ENCODE data around the gene PLXNA2. TPM values are rescaled to one million over a fixed set of nuclear protein-coding genes. Genes with fewer than 3 reads are reported as not detected.

The PLXNA2 gene
- total RNA-seq, 1 donor from 2014 or later: 14.1 TPM

DNA sequence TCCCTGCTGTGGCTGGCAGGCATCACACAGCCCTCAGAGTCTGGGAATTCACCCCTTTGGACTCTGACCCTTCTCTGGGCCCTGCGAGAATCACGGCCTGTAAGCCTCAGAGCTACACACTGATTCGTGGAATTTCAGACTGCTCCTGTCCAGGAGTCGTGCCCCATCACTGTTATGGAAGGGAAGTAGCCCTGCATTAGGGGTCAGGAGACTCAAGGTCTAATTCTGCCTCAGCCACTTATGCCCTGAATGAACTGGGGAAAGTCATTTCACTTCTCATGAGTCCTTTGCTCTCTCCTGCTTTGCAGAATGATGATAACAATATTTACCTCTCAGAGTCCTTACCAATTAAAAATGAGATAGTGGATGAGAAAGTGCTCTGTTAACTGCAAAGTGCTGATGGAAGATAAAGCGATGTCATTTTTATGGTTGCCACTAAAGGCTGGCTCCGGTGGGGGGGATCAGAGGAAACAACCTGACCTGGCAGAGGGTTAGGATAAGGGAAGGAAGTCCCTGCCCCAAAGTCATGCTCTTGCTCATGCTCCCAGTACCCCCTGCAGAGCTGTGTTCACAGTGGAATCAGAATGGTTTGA lies 184.7 kb downstream of the PLXNA2 start:
- Histone ChIP-seq H3K4me3 (ENCODE audit: low read length in 3 of 3) (no peak overlapping the region), H3K9me3 (ENCODE audit: control insufficient read depth in 3 of 3, low read length in 3 of 3) (no peaks in the 10 kb centered on the region), H3K27ac (ENCODE audit: low read depth, low read length) (no peak overlapping the region), H3K4me1 (ENCODE audit: control insufficient read depth in 3 of 3, insufficient read depth in 3 of 3, low read length in 3 of 3) (peaks cover 12 to 25% (median 16%) of the 10 kb centered on the region in 3 donors), H3K27me3 (ENCODE audit: control insufficient read depth in 3 of 3, insufficient read depth in 3 of 3, low read length in 3 of 3) (no peaks in the 10 kb centered on the region), H3K9ac (ENCODE audit: low read depth in 1 of 3, low read length in 3 of 3) (no peak overlapping the region), H3K36me3 (ENCODE audit: control insufficient read depth in 3 of 3, insufficient read depth in 3 of 3, low read length in 3 of 3) (peaks cover 8 to 22% (median 18%) of the 10 kb centered on the region in 3 donors)

DNA sequence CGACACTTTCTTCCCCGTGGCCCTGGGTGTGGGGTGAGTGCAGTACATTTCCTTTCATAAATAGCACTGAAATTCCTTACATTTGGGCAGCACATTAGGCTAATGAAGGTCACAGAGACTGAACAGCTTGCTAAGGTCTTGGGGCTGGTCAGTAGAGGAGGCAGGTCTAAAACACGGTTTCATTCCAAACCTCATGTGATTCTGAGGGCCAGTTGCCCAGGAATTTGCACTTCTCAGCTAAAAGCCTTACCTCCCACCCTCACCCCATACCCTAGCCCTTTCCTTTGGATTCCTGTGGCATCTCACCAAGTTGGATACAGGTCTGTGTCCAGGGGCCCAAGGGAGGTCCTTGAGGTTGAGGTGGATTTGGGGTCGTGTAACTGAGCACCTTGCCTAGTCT lies 185.4 kb downstream of the PLXNA2 start:
- H3K4me3 ChIP-seq (ENCODE audit: low read length in 3 of 3): no peak overlapping the region
- no peaks in the 10 kb centered on the region for H3K27me3 ChIP-seq (ENCODE audit: control insufficient read depth in 3 of 3, insufficient read depth in 3 of 3, low read length in 3 of 3)
- H3K36me3 ChIP-seq (ENCODE audit: control insufficient read depth in 3 of 3, insufficient read depth in 3 of 3, low read length in 3 of 3): peaks cover 16 to 25% (median 24%) of the 10 kb centered on the region in 3 donors
- no peak overlapping the region for H3K27ac ChIP-seq (ENCODE audit: low read depth, low read length)
- no peaks in the 10 kb centered on the region for H3K9me3 ChIP-seq (ENCODE audit: control insufficient read depth in 3 of 3, low read length in 3 of 3)
- H3K4me1 ChIP-seq (ENCODE audit: control insufficient read depth in 3 of 3, insufficient read depth in 3 of 3, low read length in 3 of 3): peaks cover 12 to 22% (median 21%) of the 10 kb centered on the region in 3 donors
- no peak overlapping the region for H3K9ac ChIP-seq (ENCODE audit: low read depth in 1 of 3, low read length in 3 of 3)

- Histone ChIP-seq H3K36me3 (ENCODE audit: control insufficient read depth in 3 of 3, insufficient read depth in 3 of 3, low read length in 3 of 3) (peaks cover 20 to 29% (median 27%) of the 10 kb centered on the region in 3 donors), H3K27me3 (ENCODE audit: control insufficient read depth in 3 of 3, insufficient read depth in 3 of 3, low read length in 3 of 3) (no peaks in the 10 kb centered on the region), H3K9me3 (ENCODE audit: control insufficient read depth in 3 of 3, low read length in 3 of 3) (no peaks in the 10 kb centered on the region), H3K9ac (ENCODE audit: low read depth in 1 of 3, low read length in 3 of 3) (no peak overlapping the region), H3K4me1 (ENCODE audit: control insufficient read depth in 3 of 3, insufficient read depth in 3 of 3, low read length in 3 of 3) (peaks cover 10 to 19% (median 19%) of the 10 kb centered on the region in 3 donors), H3K27ac (ENCODE audit: low read depth, low read length) (no peak overlapping the region), H3K4me3 (ENCODE audit: low read length in 3 of 3) (no peak overlapping the region)
These were observed 185.9 kb downstream of the PLXNA2 start for GRCh38 chr1:208058267-208058666.

GRCh38 chr1:208057056-208057455 lies 187.1 kb downstream of the PLXNA2 start:
- Histone ChIP-seq H3K36me3 (ENCODE audit: control insufficient read depth in 3 of 3, insufficient read depth in 3 of 3, low read length in 3 of 3) (peaks cover 30 to 41% (median 35%) of the 10 kb centered on the region in 3 donors), H3K9ac (ENCODE audit: low read depth in 1 of 3, low read length in 3 of 3) (no peak overlapping the region), H3K9me3 (ENCODE audit: control insufficient read depth in 3 of 3, low read length in 3 of 3) (no peaks in the 10 kb centered on the region), H3K4me3 (ENCODE audit: low read length in 3 of 3) (no peak overlapping the region), H3K27ac (ENCODE audit: low read depth, low read length) (no peak overlapping the region), H3K27me3 (ENCODE audit: control insufficient read depth in 3 of 3, insufficient read depth in 3 of 3, low read length in 3 of 3) (no peaks in the 10 kb centered on the region), H3K4me1 (ENCODE audit: control insufficient read depth in 3 of 3, insufficient read depth in 3 of 3, low read length in 3 of 3) (peaks cover 2 to 8% (median 6%) of the 10 kb centered on the region in 3 donors)

DNA sequence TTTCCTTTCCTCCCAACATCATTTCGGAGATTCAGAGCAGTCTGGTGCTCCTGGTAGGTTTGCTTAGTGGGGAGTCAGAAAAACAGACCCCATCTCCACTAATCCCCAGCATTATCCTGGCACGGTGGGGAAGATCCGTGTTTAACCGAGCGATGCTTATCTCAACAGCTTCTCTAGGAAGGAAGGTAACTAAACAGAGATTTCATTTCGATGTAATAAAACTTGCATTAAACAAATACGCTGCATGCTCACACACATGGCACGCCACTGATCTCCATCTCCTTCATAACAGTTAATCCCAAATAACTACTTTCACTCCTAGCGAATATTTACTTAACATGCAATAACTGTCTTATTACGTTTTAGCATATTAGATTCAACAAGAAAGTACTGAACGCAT lies 188.6 kb downstream of the PLXNA2 start:
- Histone ChIP-seq H3K36me3 (ENCODE audit: control insufficient read depth in 3 of 3, insufficient read depth in 3 of 3, low read length in 3 of 3) (peaks cover 39 to 54% (median 43%) of the 10 kb centered on the region in 3 donors), H3K4me3 (ENCODE audit: low read length in 3 of 3) (no peak overlapping the region), H3K27me3 (ENCODE audit: control insufficient read depth in 3 of 3, insufficient read depth in 3 of 3, low read length in 3 of 3) (no peaks in the 10 kb centered on the region), H3K4me1 (ENCODE audit: control insufficient read depth in 3 of 3, insufficient read depth in 3 of 3, low read length in 3 of 3) (peaks cover 0 to 6% (median 6%) of the 10 kb centered on the region in 3 donors), H3K27ac (ENCODE audit: low read depth, low read length) (no peak overlapping the region), H3K9me3 (ENCODE audit: control insufficient read depth in 3 of 3, low read length in 3 of 3) (no peaks in the 10 kb centered on the region), H3K9ac (ENCODE audit: low read depth in 1 of 3, low read length in 3 of 3) (no peak overlapping the region)

DNA sequence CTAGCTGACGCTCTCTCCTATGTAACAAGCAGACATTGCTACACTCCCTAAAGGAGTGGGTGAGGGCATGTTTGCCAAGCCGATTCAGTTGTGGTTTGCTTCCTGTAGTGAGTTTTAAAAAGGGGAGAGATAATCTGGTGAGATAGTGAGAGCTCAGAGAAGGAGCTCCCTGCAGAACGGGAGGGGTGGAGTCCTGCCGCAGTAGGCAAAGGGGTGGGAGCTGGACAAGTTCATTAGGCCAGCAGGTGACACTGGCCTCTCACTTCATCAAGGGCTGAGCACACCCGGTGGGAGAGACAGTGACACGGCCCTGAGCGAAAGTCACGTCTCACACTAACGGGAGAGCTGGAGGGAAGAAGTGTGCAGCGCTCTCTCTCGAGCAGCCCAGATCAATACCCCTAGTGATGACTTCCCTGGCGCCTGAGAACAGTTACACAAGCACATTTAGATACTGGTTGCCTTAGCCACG lies 189.2 kb downstream of the PLXNA2 start:
- Histone ChIP-seq H3K9me3 (ENCODE audit: control insufficient read depth in 3 of 3, low read length in 3 of 3) (no peaks in the 10 kb centered on the region), H3K36me3 (ENCODE audit: control insufficient read depth in 3 of 3, insufficient read depth in 3 of 3, low read length in 3 of 3) (peaks cover 35 to 57% (median 43%) of the 10 kb centered on the region in 3 donors), H3K9ac (ENCODE audit: low read depth in 1 of 3, low read length in 3 of 3) (no peak overlapping the region), H3K27ac (ENCODE audit: low read depth, low read length) (no peak overlapping the region), H3K27me3 (ENCODE audit: control insufficient read depth in 3 of 3, insufficient read depth in 3 of 3, low read length in 3 of 3) (no peaks in the 10 kb centered on the region), H3K4me1 (ENCODE audit: control insufficient read depth in 3 of 3, insufficient read depth in 3 of 3, low read length in 3 of 3) (peaks cover 0 to 6% (median 6%) of the 10 kb centered on the region in 3 donors), H3K4me3 (ENCODE audit: low read length in 3 of 3) (no peak overlapping the region)

DNA sequence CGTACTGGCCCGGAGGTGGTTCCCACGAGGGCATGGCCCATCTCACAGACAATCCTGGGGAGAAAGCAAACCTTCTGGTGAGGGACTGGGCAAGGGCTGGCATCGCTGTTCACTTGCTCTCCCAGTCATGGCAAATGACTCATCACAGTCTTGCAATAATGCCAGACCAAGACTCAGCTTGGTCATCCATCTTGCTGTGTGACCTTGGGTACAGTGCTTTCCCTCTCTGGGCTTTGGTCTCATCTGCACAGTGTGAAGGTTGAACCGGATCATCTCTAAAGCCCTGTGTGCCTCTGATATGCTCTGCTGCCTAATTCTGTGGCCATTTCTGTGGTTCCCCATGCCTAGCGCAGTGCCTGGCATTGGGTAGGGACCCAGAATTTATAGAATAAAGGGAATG lies 189.7 kb downstream of the PLXNA2 start:
- Histone ChIP-seq H3K27me3 (ENCODE audit: control insufficient read depth in 3 of 3, insufficient read depth in 3 of 3, low read length in 3 of 3) (no peaks in the 10 kb centered on the region), H3K4me1 (ENCODE audit: control insufficient read depth in 3 of 3, insufficient read depth in 3 of 3, low read length in 3 of 3) (peaks cover 0 to 6% (median 6%) of the 10 kb centered on the region in 3 donors), H3K9ac (ENCODE audit: low read depth in 1 of 3, low read length in 3 of 3) (no peak overlapping the region), H3K4me3 (ENCODE audit: low read length in 3 of 3) (no peak overlapping the region), H3K9me3 (ENCODE audit: control insufficient read depth in 3 of 3, low read length in 3 of 3) (no peaks in the 10 kb centered on the region), H3K36me3 (ENCODE audit: control insufficient read depth in 3 of 3, insufficient read depth in 3 of 3, low read length in 3 of 3) (peaks cover 35 to 58% (median 43%) of the 10 kb centered on the region in 3 donors), H3K27ac (ENCODE audit: low read depth, low read length) (no peak overlapping the region)

GRCh38 chr1:208053661-208054060 lies 190.5 kb downstream of the PLXNA2 start:
- H3K36me3 ChIP-seq (ENCODE audit: control insufficient read depth in 3 of 3, insufficient read depth in 3 of 3, low read length in 3 of 3): peaks cover 29 to 57% (median 40%) of the 10 kb centered on the region in 3 donors
- H3K27me3 ChIP-seq (ENCODE audit: control insufficient read depth in 3 of 3, insufficient read depth in 3 of 3, low read length in 3 of 3): no peaks in the 10 kb centered on the region
- no peak overlapping the region for H3K9ac ChIP-seq (ENCODE audit: low read depth in 1 of 3, low read length in 3 of 3)
- no peak overlapping the region for H3K4me3 ChIP-seq (ENCODE audit: low read length in 3 of 3)
- H3K27ac ChIP-seq (ENCODE audit: low read depth, low read length): no peak overlapping the region
- no peaks in the 10 kb centered on the region for H3K9me3 ChIP-seq (ENCODE audit: control insufficient read depth in 3 of 3, low read length in 3 of 3)
- peaks cover under 1 to 6% (median 1%) of the 10 kb centered on the region in 3 donors for H3K4me1 ChIP-seq (ENCODE audit: control insufficient read depth in 3 of 3, insufficient read depth in 3 of 3, low read length in 3 of 3)

- Histone ChIP-seq H3K27me3 (ENCODE audit: control insufficient read depth in 3 of 3, insufficient read depth in 3 of 3, low read length in 3 of 3) (no peaks in the 10 kb centered on the region), H3K9me3 (ENCODE audit: control insufficient read depth in 3 of 3, low read length in 3 of 3) (no peaks in the 10 kb centered on the region), H3K27ac (ENCODE audit: low read depth, low read length) (no peak overlapping the region), H3K4me3 (ENCODE audit: low read length in 3 of 3) (no peak overlapping the region), H3K4me1 (ENCODE audit: control insufficient read depth in 3 of 3, insufficient read depth in 3 of 3, low read length in 3 of 3) (peaks cover 7 to 12% (median 8%) of the 10 kb centered on the region in 3 donors), H3K9ac (ENCODE audit: low read depth in 1 of 3, low read length in 3 of 3) (no peak overlapping the region), H3K36me3 (ENCODE audit: control insufficient read depth in 3 of 3, insufficient read depth in 3 of 3, low read length in 3 of 3) (peaks cover 25 to 56% (median 39%) of the 10 kb centered on the region in 3 donors)
These were observed 191.2 kb downstream of the PLXNA2 start for GRCh38 chr1:208052926-208053407.

- H3K9me3 ChIP-seq (ENCODE audit: control insufficient read depth in 3 of 3, low read length in 3 of 3): no peaks in the 10 kb centered on the region
- no peak overlapping the region for H3K4me3 ChIP-seq (ENCODE audit: low read length in 3 of 3)
- H3K4me1 ChIP-seq (ENCODE audit: control insufficient read depth in 3 of 3, insufficient read depth in 3 of 3, low read length in 3 of 3): peaks cover 16 to 20% (median 16%) of the 10 kb centered on the region in 3 donors
- H3K27me3 ChIP-seq (ENCODE audit: control insufficient read depth in 3 of 3, insufficient read depth in 3 of 3, low read length in 3 of 3): no peaks in the 10 kb centered on the region
- H3K27ac ChIP-seq (ENCODE audit: low read depth, low read length): no peak overlapping the region
- peaks cover 21 to 53% (median 36%) of the 10 kb centered on the region in 3 donors for H3K36me3 ChIP-seq (ENCODE audit: control insufficient read depth in 3 of 3, insufficient read depth in 3 of 3, low read length in 3 of 3)
- H3K9ac ChIP-seq (ENCODE audit: low read depth in 1 of 3, low read length in 3 of 3): no peak overlapping the region
These were observed 192.0 kb downstream of the PLXNA2 start for GRCh38 chr1:208052135-208052534.

All from skeletal muscle tissue (tissue), 4 donors.